Middle frontal gyrus (tissue), 1 donor: ENCODE measurements around the gene ARMC2.

ENCODE experiments used
- DNase-seq: peaks from one replicate; pipeline ENCODE4 v3.0.0-alpha.2; 2015; ENCODE audit warnings: low spot score; ENCODE audit errors: extremely low spot score

ARMC2 gene

DNA sequence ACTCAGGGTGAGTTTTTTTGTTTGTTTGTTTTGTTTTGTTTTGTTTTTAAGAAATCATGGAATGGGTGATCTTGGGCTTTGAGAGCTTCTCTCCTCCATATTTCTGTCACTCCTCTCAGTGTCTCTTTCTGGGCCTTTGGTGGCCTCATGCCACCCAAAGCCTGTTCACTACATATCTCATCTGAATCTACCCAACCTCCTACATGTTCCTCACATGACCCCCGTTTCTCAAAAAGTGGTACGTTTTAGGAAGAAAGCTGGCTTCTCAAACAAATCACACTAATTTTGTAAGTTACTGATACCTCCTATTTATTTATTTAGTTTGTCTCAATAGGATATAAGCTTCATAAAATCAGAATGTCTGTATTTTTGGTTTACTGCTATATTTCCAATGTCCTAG lies 166.4 kb downstream of the ARMC2 start:
- no peak for DNase-seq

DNA sequence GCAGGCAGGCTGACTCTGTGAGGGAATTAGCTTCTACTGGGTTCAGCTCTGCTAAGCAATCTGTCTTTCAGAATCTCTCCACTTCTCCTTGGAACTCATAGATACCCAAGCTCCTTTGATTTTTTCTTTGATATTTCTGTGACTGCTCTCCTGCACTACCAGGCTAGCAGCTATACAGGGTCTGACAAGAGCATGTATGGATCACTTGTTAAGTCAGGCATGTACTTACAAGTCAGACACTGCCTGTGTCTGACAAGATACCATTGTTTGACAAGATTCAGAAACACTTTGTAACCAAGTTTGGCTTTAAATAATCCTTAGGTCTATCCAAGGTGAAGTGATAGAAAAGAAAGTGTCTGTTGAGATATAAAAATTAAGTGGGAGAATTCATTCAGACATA lies 167.0 kb downstream of the ARMC2 start:
- no peak for DNase-seq

DNA sequence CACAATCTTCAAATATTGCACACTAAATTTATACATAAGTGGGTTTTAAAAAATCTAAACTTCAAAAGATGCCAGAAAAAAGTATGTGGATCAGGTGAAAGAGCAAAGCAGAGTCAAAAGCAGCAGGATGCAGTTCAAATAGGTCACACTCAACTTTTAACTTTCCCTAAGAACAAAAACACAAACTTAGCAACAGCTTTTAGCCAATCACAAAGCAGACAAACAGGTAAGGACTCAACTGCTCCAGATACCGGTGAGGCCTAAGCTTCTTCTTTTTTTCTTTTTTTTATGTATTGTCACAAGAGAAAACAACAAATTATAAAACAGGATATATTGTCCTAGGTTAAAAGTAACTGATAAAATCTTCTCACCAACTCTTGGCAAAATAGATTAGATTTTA lies 171.7 kb downstream of the ARMC2 start:
- DNase-seq, result no peak

DNA sequence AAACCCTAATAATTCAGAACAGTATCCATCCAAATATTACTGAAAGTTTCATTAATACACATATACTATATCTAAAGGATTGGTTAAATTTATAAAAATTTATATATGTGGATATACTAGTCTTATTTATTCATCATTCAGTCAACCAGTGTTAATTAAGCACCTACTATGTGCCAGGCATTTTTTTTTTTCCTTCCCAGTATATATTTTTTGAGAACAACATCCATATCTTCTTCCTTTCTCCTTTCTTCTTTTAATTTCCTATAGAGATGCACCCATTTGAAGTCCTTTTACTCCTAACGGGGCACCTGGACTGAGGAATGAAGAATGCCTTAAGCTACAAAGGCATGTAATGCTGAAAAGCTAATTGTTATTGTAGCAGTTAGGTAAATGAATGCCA lies 173.6 kb downstream of the ARMC2 start:
- no peak for DNase-seq

DNA sequence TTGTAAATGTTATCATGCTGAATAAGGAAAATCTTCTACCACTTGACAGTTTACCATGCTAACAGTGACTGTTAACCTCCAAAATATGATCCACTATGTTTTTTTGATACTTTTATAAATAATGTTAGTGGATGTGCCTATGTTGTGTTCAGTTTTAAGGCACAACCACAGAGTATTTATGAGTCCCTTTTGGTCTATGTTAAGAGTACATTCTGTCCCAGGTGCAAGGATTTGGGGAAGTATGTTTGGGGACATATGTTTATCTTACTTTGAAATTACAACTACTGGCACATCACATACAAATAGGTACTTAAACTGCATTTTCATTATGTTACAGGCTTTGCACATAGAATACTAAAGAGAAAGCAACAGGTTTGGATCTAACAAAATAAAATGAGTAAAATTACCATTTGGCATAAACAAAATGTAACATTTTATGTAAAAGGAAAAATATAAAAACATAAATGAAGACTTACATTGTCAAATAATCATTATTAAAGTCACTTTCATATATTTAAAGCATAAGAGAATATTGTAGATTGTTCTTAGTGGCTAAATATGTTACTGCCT lies 175.2 kb downstream of the ARMC2 start:
- DNase-seq, result no peak
